Left colon (tissue), 2 donors: ENCODE data around the gene DLG4. TPM values are rescaled to one million over a fixed set of nuclear protein-coding genes. Genes with fewer than 3 reads are reported as not detected.

Experiments used
- ATAC-seq: fragments of 200-7000 bp; cut with Tn5 transposase; one replicate; pipeline ENCODE4 v1.9.1; 2020; ENCODE audit warnings: mild to moderate bottlenecking, moderate library complexity
- DNase-seq, 2 donors: peaks; one replicate each; pipeline ENCODE4 v3.0.0-alpha.2; 2020
- intact Hi-C, 2 donors: fragments of 100-400 bp; cut with DNase I in 1 of 2; cut with micrococcal nuclease in 1 of 2; formaldehyde crosslinking; loops; one replicate each; pipeline versions ENCODE4 v1.11.2 to v1.14.0; 2022; cut with DNase I, micrococcal nuclease
- total RNA-seq, 2 donors: library from RNA; stranded (reverse); fragmentation: NEBNext Ultra II Directional; extraction: Animal tissue kit (Norgen Biotek cat#: 25700); gene quantifications; one replicate each; pipeline ENCODE4 v1.2.1, GENCODE V29; 2021
- donor health status: DM: no; HTN: no; CAD: no.
- donor health status: DM: yes; HTN: yes; CAD: no.

DLG4 gene
- total RNA-seq, 2 donors from 2014 or later, result 4.0 to 7.3 TPM

GRCh38 chr17:7219229-7219811 lies 316 bp downstream of the DLG4 start:
- intact Hi-C loops, result no loop called here
- ATAC-seq (no peak), DNase-seq (no peak)

GRCh38 chr17:7218758-7219157 lies 878 bp downstream of the DLG4 start:
- intact Hi-C loops, result no loop called here
- DNase-seq, result no peak
- ATAC-seq, result no peak

- ATAC-seq, result no peak
- intact Hi-C loops, result no loop called here
These were observed 1.5 kb downstream of the DLG4 start for GRCh38 chr17:7218166-7218565.

DNA sequence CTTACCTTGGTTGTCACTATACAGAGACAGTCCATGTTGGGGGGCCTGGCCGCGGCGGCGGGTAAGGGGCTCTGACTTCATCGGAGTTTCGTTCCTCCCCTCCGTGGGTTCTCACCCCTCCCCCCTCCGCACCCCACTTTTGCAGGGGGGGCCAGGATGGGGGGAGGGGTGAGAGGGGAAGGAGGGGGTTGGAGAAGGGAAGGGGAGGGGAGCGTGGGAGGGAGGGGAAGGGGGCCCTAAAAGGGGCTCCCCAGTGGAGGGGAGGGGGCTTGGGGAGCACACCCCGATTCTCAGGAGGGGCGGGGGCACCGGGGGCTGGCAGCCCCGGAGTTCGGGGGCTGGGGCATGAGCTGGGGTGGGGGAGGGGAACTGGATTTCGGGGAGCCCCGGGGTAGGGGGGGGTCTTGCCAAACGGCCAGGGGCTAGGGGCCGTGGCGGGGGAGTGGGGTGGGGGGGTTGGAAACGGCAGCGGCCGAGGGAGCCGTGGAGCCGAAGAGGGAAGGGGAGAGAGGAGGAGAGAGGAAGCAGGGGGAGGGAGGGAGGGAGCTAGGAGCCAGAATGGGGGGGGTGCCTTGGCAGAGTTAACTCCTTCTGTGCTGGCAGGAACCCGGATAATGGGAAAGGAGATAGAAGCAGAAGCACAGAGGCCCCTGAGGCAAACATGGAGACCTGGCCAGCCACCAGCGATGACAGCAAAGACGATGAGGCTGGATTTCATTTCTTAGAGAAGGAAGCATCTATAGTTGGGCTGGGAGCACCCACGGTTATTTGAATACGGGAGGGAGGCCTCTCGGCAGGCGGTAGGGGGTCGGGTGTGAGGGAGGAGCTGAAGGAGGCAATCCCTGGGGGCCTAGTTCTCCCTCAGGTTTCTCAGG lies 2.3 kb downstream of the DLG4 start:
- DNase-seq, result peak in 1 of 2 donors; percentile 56
- no peak for ATAC-seq
- intact Hi-C loops, result no loop called here

More at GRCh38 chr17:7218166-7218565, 1.5 kb downstream of the DLG4 start:
- no peak for DNase-seq

GRCh38 chr17:7216242-7217112 lies 3.2 kb downstream of the DLG4 start:
- ATAC-seq (no peak), DNase-seq (no peak)
- intact Hi-C loops, result no loop called here

- no peak for ATAC-seq
- intact Hi-C loops, result no loop called here
- DNase-seq, result no peak
These were observed 3.9 kb downstream of the DLG4 start for GRCh38 chr17:7215652-7216180.

DNA sequence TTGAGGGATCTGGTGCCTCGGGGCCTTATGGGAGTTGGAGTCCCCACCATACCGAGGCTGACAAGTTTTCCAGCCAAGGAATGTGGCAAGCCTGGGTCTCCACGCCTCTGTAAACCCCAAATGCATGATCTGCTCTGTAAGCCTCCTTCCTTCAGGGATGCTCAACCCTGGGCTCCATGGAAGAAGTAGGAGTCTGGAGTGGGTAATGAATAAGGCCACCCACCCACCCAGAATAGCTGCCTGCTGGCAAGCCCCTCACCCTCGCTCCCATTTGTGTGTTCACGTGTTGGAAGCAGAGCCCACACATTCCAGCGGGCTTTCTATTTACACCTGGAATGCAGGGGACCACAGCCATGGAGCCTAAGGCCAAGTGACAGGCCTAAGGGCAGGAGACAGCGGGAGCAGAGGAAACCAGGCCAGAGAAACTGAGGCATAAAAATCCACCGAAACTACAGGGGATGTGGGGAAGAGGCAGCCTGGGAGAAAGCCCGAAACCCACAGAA lies 4.4 kb downstream of the DLG4 start:
- intact Hi-C loops, result no loop called here
- no peak for DNase-seq
- no peak for ATAC-seq

DNA sequence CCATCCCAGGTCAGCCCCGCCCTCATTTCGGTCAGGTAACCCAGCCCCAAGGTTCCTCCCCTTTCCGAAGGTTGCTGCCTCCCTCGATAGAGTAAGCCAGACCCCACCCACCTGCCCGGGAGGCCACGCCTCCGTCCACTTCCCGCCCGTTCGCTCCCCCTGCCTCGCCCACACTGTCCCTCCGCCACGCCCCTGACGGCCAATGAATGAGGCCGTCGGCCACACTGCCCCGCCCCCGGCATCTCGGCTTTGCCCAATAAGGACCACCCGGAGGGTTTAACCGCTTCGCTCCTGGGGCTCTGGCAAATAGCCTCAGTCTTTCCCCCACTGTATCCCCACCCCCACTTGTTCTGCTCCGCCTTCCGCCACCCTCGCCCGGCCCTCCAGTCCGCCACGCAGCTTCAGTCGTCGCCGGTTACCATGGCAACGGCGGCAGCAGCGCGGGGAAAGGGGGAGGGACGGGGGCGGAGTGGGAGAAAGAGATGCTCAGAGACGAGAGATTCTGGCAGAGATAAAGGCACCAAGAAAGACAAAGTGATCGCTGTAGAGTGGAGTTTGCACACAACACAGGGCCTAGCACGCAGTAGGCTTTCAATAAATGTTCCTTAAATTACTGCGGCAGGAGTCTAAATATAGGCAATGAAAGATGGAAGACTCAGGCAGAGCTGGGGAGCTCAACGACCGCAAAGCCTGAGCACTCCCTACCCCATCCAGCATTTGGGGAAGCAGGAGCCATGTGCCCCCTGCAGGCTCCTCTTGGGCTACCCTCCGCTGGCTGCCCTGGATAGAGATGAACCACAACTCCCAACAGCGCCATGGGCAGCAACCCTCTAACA lies 5.1 kb downstream of the DLG4 start:
- ATAC-seq (peak; percentile 88), DNase-seq (peak; percentile 99)
- intact Hi-C loops, result no loop called here

GRCh38 chr17:7213895-7214299 lies 5.7 kb downstream of the DLG4 start:
- DNase-seq (peak in 1 of 2 donors; percentile 82), ATAC-seq (peak; percentile 20)

GRCh38 chr17:7211491-7212273 lies 8.0 kb downstream of the DLG4 start:
- no peak for DNase-seq
- intact Hi-C loops, result no loop called here
- ATAC-seq, result no peak

More at GRCh38 chr17:7213895-7214299, 5.7 kb downstream of the DLG4 start:
- intact Hi-C loops, result no loop called here

DNA sequence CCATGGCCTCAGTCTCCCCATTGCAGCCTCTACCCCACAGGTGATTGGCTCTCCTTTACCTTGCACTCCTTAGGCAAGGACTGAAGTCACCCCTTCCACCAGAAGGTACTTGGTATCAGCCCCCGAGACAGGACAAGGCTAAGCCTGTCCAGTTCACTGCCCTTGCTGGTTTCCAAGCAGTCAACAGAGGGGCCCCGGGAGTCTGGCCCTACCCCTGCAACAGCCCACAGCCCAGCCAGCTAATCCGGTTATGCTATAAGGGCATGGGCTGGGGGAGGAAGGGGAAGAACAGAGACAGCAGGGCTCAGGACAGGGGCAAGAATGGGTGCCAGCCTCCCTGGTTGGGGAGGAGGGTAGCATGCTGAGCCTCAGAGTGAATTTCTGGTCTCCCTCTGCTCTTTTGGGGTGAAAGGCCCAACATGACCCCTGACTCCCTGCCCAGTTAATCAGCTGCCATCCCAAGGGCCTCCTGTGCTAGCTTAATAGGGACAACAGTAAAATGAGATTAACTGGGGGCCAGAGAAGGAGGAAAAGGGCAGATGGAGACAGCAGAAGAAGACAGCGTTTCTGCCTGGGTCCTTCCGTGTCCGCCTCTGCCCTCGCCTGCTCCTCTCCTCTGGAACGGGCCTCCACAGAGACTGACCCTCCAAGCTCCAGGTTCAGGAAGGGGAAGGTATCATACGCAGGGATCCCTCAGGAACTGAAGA lies 10.7 kb downstream of the DLG4 start:
- DNase-seq (no peak), ATAC-seq (no peak)
- intact Hi-C loops, result no loop called here

DNA sequence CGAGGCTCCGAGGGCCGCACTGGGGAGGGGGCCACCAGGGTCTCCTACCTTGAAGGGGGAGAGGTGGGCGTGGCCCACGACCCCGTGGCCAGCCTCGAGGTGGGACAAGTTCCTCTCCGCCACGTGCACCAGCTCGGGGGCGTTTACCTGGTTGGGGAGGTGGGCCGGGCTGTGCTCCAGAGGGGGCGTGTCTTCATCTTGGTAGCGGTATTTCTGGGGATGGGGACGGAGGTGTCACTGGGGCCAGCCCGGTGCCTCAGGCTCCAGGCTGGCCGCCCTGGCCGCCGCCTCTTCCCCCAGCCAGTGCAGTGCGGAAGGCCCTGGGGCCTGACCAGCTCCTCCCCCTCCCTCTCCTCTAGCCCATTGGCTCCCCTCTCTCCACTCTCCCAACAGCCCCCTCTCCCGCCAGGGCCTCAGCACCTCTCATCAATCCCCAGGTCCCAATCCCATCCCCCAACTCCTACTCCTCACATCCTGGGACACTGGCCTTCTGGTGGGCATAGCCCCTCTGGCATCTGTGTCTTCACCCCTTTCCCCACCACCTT lies 11.5 kb downstream of the DLG4 start:
- no peak for DNase-seq
- ATAC-seq, result no peak
- intact Hi-C loops, result no loop called here

GRCh38 chr17:7207120-7208001 lies 12.3 kb downstream of the DLG4 start:
- intact Hi-C loops, result no loop called here
- no peak for ATAC-seq
- DNase-seq, result no peak

GRCh38 chr17:7205561-7205960 lies 14.1 kb downstream of the DLG4 start:
- peak in 1 of 2 donors; percentile 22 for DNase-seq
- intact Hi-C loops, result no loop called here
- no peak for ATAC-seq

- ATAC-seq, result peak; percentile 83
- intact Hi-C loops, result no loop called here
These were observed 14.7 kb downstream of the DLG4 start for GRCh38 chr17:7204828-7205461.

More at GRCh38 chr17:7204828-7205461, 14.7 kb downstream of the DLG4 start:
- peak; percentile 84 to 88 for DNase-seq
